ENCODE data around the gene C2orf49. TPM values are rescaled to one million over a fixed set of nuclear protein-coding genes. Genes with fewer than 3 reads are reported as not detected.

The C2orf49 gene
- total RNA-seq, 1 experiment from 2014 or later, result 24.8 TPM

GRCh38 chr2:105396254-105397024 is 59.1 kb downstream of the C2orf49 start:
- no TSS peak for BruUV-seq (replicated peaks)
- TF ChIP-seq EZH2 (IDR thresholded peaks at IDR 0.05; ENCODE audit: borderline replicate concordance, low read depth, low read length, poor library complexity, severe bottlenecking) (no peak), CTCF (conservative IDR thresholded peaks at IDR 0.05; ENCODE audit: low read depth, low read length) (no peak)
- POLR2A ChIA-PET (ENCODE audit: low non-redundant PET), result no interaction called here
- Histone ChIP-seq H3K27me3 (replicated peaks; ENCODE audit: insufficient read depth, low read depth, low read length, poor library complexity) (no peaks in the 10 kb centered on the region), H3K4me3 (ENCODE audit: low read depth, low read length, poor library complexity, severe bottlenecking) (no peak overlapping the region), H3K9me3 (ENCODE audit: low read depth, low read length, poor library complexity, severe bottlenecking) (no peaks in the 10 kb centered on the region), H3K4me1 (ENCODE audit: insufficient read depth, low read length, poor library complexity, severe bottlenecking) (no peaks in the 10 kb centered on the region), H3K36me3 (ENCODE audit: insufficient read depth, low read length, poor library complexity, severe bottlenecking) (no peaks in the 10 kb centered on the region), H3K27ac (ENCODE audit: low read depth, low read length, poor library complexity, severe bottlenecking) (no peak overlapping the region)
- CTCF ChIA-PET, result interaction anchor here (0.7 kb wide), 1 partner anchor 51 kb away, joined by 8 read pairs; no protein-coding TSS in a partner anchor
- no peak for DNase-seq (ENCODE audit: low spot score)
- intact Hi-C loops (cut with micrococcal nuclease; ENCODE audit: unreplicated experiment), result no loop called here

GRCh38 chr2:105397025-105397722 is 59.8 kb downstream of the C2orf49 start:
- H3K36me3 ChIP-seq (ENCODE audit: insufficient read depth, low read length, poor library complexity, severe bottlenecking), result no peaks in the 10 kb centered on the region
- no peak overlapping the region for H3K4me3 ChIP-seq (ENCODE audit: low read depth, low read length, poor library complexity, severe bottlenecking)
- H3K9me3 ChIP-seq (ENCODE audit: low read depth, low read length, poor library complexity, severe bottlenecking), result no peaks in the 10 kb centered on the region
- no TSS peak for BruUV-seq (replicated peaks)
- DNase-seq (ENCODE audit: low spot score), result no peak
- H3K4me1 ChIP-seq (ENCODE audit: insufficient read depth, low read length, poor library complexity, severe bottlenecking), result no peaks in the 10 kb centered on the region
- H3K27ac ChIP-seq (ENCODE audit: low read depth, low read length, poor library complexity, severe bottlenecking), result no peak overlapping the region
- POLR2A ChIA-PET (ENCODE audit: low non-redundant PET), result no interaction called here
- no peak for TF ChIP-seq CTCF (conservative IDR thresholded peaks at IDR 0.05; ENCODE audit: low read depth, low read length)
- TF ChIP-seq EZH2 (IDR thresholded peaks at IDR 0.05; ENCODE audit: borderline replicate concordance, low read depth, low read length, poor library complexity, severe bottlenecking), result no peak
- H3K27me3 ChIP-seq (replicated peaks; ENCODE audit: insufficient read depth, low read depth, low read length, poor library complexity), result no peaks in the 10 kb centered on the region
- CTCF ChIA-PET, result interaction anchor here (0.7 kb wide), 1 partner anchor 52 kb away, joined by 8 read pairs; no protein-coding TSS in a partner anchor
- intact Hi-C loops (cut with micrococcal nuclease; ENCODE audit: unreplicated experiment), result no loop called here

GRCh38 chr2:105397953-105398335 is 60.6 kb downstream of the C2orf49 start:
- no peaks in the 10 kb centered on the region for H3K36me3 ChIP-seq (ENCODE audit: insufficient read depth, low read length, poor library complexity, severe bottlenecking)
- no peaks in the 10 kb centered on the region for H3K4me1 ChIP-seq (ENCODE audit: insufficient read depth, low read length, poor library complexity, severe bottlenecking)
- no peaks in the 10 kb centered on the region for H3K27me3 ChIP-seq (replicated peaks; ENCODE audit: insufficient read depth, low read depth, low read length, poor library complexity)
- H3K27ac ChIP-seq (ENCODE audit: low read depth, low read length, poor library complexity, severe bottlenecking), result no peak overlapping the region
- CTCF ChIA-PET, result no interaction called here
- intact Hi-C loops (cut with micrococcal nuclease; ENCODE audit: unreplicated experiment), result no loop called here
- DNase-seq (ENCODE audit: low spot score), result no peak
- TSS peak; percentile 52 for BruUV-seq (replicated peaks)
- POLR2A ChIA-PET (ENCODE audit: low non-redundant PET), result no interaction called here
- no peak for TF ChIP-seq CTCF (conservative IDR thresholded peaks at IDR 0.05; ENCODE audit: low read depth, low read length)
- no peak for TF ChIP-seq EZH2 (IDR thresholded peaks at IDR 0.05; ENCODE audit: borderline replicate concordance, low read depth, low read length, poor library complexity, severe bottlenecking)
- peak overlapping the region; percentile 57 for H3K4me3 ChIP-seq (ENCODE audit: low read depth, low read length, poor library complexity, severe bottlenecking)
- H3K9me3 ChIP-seq (ENCODE audit: low read depth, low read length, poor library complexity, severe bottlenecking), result no peaks in the 10 kb centered on the region
